HG03135 (cell line): ENCODE data around the gene ECE2.
A peak's percentile ranks its signal among the peaks of the same experiment; 100 is the strongest.
"Not testable (repeated sequence)": the region's sequence is repeated elsewhere in the genome, so short reads cannot be mapped to it uniquely, and the experiment has no call there.

Source experiments
- ATAC-seq: cut with Tn5 transposase; IDR thresholded peaks from one replicate; pipeline ENCODE4 v1.9.1; 2021; ENCODE audit warnings: mild to moderate bottlenecking, moderate library complexity; ENCODE audit not compliant: unreplicated experiment

The ECE2 gene

DNA sequence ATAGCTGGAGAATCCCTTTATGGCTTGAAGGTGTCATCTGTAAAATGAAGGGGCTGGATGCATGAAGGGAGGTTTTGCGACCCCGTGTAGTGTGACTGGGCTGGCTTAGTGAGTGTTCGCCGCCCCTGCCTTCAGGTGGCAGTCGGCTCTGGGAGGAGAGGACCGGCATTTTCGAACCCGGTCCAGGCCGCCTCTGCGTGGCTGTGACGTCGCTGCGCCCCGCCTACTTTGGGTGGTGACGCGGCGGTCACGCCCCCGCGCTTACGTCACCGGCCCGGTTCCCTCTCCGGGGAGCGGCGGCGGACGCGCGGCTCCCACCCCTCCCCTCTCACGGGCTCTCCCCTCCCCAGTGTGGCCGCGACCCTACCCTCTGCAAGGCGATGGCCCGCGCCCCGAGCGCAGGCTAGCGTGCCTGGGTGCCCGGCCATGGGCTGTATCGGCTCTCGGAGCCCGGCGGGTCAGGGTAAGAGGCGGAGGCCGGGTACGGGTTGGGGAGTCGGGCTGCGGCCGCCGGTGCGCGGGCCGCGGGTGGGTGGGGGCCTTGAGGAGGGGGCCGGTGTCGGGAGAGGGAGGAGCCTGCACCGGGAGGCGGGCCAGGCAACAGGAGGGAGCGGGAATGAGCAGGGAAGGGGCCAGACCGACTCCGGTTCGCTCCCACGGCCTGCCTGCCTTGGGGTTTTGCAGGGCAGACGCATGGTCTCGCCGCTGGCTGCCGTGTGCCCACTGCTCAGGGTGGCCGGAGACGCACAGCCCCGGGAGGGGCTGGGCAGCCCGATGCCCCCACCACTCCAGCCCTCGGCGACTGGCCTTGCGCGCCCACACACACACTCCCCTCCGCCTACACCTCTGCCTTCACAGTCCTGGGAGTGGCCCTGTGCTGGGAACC is 60.1 kb downstream of the ECE2 start:
- ATAC-seq, result peak; percentile 71

DNA sequence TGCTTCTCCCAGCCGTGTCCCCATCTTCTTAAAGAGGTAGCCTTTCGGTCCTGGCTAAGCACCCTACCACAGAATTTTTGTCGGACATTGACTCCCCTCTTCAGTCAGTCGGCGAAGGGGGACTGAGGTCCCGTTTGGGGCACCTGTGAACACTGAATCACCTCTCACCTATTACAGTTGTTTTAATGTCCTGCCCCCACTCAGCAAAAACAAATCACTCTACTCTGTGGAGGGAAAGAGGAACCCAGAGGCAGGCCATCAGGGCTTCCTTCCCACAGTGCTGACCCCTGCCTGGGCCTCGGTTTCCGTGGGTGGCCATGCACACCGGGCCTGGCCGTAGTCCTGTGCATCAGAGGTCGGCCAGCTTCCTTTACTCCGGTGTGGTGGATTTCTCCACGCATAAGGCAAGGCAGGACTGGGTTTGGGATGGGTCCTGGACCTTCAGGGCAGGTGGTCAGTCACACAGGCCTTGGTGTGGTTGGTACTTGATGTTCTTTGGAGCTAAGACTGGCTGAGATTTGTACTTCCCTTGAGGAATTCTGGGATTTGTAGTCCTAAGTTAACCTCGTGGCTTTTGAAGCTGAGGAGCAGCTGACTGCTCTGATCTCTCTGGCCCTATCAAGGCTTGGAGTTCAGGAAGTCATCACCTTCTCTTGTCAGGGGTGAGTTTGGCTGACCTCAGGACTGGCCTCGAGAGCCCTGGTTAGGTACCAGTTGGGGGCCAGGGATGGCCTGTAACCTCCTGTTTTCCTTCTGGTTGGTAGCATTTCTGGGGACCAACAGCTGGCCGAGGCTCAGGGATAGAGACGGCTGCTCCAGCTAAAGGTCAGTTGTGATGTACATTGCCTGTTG is 61.0 kb downstream of the ECE2 start:
- no peak for ATAC-seq

DNA sequence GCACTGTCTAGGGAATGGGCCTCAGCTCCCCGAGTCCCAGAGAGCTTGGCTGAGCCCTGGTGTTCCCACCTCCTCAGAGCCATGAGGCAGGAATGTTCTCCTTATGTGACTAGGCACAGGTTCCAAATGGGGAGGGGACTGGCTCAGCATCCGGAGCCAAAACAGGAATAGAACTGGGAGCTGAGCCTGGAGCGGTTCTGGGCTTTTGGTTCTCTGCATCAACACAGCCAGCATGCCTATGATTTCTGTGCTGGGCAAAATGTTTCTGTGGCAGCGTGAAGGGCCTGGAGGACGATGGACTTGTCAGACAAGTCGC is 61.5 kb downstream of the ECE2 start, which contains the start of gene FAM131A:
TSS of gene FAM131A (plus strand) at position 202 of the 316 bp plus-strand sequence. CDS start at position 233, 31 bp downstream.
- no peak for ATAC-seq

DNA sequence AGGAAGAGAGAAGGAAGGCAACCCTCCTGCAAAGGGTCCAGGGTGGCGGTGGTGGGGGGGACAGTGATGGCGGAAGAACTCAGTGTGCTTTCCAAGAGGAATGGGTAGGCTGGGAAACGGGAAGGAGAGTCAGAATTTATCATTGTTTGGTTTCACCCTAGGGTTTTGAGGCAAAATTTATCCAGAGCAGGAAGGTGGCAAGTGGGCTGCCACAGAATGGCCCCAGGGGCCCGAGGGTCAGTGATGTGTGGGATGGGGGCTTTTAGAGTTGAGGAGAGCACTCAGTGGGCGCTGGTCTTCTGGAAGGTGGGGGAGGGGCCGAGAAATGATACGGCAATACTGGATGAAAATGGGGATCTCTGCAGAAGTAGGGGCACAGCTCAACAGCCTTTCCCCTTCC is 62.2 kb downstream of the ECE2 start:
- ATAC-seq, result no peak

DNA sequence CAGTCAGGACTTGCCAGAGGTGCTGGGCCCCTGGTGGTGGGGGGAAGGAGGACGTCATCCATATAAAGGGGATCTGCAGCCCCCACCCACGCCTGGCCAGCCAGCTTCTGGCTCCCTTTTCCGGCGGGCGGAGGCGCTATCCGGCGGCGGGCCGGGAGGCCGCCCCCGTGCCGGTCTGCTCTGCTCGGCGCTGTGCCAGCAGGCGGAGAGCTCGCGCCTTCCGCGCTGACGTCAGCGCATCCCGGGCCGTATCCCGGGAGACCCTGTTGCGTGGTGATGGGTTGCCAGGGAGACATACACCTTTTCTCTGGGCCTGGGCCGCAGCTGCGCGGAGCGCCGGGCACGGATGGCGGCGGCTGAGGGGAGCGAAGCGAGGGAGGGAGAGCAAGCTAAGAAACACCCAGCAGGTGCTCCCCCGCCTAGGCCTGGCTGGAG is 62.7 kb downstream of the ECE2 start:
- ATAC-seq, result no peak

DNA sequence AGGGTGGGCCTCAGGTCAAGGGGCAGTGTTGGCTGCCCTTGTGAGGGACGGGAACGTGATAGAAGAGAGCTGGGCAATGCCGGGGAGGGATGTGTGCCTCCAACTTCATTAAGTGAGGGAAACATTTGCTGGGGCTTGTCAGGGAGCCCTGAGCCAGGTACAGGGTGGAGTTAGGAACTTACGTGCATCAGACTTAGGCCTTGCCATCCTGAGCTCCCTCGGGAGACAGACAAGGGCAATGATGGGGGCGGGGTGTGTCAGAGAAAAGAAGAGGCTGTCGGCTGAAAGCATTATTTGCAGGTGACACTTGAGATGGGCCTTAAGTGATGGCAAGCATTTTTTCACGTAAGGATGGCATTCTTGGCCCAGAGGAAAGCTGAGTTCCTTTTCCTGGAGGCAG is 63.2 kb downstream of the ECE2 start:
- no peak for ATAC-seq

DNA sequence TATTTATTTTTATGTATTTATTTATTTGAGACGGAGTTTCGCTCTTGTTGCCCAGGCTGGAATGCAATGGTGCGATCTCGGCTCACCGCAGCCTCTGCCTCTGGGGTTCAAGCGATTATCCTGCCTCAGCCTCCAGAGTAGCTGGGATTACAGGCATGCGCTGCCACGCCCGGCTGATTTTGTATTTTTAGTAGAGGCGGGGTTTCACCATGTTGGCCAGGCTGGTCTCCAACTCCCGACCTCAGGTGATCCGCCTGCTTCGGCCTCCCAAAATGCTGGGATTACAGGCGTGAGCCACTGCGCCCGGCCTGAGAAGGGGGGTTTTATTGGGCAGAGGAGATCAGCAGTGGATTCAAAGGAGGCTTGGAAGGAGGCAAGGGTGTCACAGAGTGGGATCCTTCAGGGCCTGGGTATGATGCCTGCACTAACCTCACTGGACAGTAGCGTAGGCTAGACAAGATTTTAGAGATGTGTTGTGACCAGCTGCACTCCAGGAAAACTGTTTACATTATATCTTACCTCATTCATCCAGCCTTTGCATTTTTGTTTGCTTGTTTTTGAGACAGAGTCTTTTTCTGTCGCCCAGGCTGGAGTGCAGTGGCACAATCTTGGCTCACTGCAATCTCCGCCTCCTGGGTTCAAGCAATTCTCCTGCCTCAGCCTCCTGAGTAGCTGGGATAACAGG is 63.8 kb downstream of the ECE2 start:
- not testable (repeated sequence) for ATAC-seq

DNA sequence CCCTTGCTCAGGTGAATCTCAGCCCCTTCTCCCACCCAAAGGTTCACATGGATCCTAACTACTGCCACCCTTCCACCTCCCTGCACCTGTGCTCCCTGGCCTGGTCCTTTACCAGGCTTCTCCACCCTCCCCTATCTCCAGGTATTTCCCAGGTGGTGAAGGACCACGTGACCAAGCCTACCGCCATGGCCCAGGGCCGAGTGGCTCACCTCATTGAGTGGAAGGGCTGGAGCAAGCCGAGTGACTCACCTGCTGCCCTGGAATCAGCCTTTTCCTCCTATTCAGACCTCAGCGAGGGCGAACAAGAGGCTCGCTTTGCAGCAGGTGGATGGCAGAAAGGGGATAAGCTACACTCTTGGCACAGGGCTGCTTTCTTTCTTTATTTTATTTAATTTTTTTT is 66.1 kb downstream of the ECE2 start:
- no peak for ATAC-seq
